SK-MEL-5 (cell line): Measurements from ENCODE around the gene MYLK. TPM values are rescaled to one million over a fixed set of nuclear protein-coding genes. Genes with fewer than 3 reads are reported as not detected.

Source experiments
- DNase-seq: peaks from one replicate; pipeline ENCODE4 v3.0.0-alpha.2; 2016; ENCODE audit warnings: low read depth, low spot score
- in situ Hi-C: cut with HindIII; loops from 2 replicates; pipeline ENCODE4 v1.10.0; 2016; ENCODE audit warnings: low sequenced_read_pairs, high pct_unique_total_duplicates, low pct_unique_long_range_greater_than_20kb
- total RNA-seq: library from RNA; depleted of rRNA; stranded (reverse); fragments of >200 nt; shearing (Covaris generic); gene quantifications from 2 replicates; pipeline ENCODE4 v1.2.3, GENCODE V29; 2014

Gene MYLK
- total RNA-seq, 1 experiment from 2014 or later = 23.7 TPM

DNA sequence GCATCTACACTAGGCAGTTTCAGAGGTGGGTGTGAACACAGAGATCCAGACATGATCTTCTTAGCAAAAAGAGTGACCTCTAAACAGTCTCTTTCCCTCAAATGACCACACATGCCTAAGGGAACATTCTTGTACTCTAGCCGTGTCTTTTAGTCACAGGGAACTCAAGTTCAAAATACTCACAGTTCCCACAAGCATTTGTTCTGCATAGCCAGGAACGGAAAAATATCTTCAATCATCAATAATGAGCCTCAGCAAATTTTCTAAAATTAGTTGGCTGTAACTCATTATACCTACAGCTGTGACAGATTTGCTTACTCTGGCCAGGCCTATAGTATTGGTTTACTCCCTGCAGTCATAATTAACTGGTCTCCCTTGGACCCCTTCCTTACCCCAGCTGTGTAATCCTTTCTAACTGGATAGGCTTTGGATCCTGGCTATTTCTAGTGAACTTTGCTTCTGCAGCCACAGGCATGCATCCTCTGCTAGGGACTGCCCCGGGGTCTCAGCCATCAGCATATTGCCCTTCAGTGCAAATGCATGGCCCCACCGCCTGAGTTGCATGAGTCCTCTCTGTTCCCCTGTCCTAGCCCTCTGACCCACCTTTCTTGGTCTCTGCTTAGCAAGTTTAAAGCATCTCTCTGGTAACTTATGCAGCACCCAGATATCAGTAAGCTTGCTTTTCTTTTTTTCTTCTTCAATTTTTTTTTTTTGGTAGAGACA is 243.2 kb downstream of the MYLK start:
- in situ Hi-C loops = no loop called here
- no peak for DNase-seq

DNA sequence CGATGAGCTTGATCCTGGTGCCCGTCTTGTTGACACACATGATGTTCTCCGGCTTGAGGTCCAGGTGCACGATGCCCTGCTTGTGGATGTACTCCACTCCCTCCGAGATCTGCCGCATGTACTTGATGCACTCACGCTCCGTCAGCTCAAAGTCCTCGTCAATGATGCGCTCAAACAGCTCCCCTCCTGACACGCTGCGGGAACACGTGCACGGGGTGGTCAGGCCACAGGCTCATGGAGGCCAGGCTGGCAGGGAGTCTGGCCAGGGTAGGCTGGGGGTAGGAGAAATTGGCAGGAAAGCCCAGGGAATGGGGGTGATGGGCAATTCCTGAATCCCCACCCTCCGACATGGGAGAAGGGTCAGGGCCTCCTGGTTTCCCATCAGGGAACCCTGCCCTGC is 243.8 kb downstream of the MYLK start:
- in situ Hi-C loops = no loop called here
- DNase-seq = no peak

DNA sequence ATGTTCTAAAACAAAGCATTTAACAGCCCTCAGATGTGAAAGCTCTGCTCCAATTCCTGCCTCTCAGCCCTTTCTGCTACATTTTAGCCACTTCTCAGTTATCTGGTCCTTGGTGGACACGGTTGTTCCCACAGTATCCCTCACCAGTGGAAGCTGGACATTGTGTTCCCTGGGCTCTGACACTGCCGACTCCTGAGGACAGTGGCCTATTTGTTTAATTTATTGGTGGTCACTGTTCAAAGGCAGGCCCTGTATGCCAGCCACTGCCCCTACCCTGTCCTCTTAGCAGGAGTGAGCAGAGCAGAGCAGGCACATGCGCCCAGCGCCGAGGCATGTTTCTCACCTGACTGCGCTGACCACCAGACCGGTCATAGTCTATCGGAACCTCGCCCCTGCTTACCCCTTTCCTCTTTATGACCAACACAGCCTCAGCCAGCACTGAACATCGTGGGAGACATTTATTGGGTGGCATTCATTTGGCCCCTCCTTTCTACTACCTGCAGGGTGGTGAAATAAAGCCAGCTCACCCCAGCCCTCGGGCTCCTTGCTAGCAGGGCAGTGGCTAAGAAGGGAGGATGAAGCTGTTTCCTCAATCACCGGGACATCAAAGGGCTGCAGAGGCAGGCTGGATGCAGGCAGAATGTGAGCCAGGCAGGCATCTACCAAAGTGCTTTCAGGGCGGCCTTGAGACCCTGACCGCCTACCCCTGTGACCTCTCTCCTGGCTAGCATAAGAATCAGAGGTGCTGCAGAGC is 245.0 kb downstream of the MYLK start:
- in situ Hi-C loops = no loop called here
- DNase-seq = no peak

DNA sequence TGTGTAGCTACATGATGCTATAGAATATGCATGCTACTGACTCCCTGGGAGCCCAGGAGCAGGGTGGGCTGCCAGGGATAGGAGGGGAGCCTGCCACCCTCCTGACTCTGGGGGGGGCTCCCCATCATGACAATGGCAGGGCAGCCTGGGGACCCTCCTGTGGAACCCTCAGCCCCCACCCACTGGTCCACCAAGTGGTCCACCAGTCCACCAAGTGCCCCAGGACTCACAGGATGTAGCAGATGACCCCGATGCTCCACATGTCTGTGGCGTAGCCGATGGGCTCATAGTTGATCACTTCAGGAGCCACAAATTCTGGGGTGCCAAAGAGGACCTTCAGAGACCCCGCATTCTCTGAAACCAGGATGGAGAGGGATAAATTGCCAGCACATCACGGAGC is 246.3 kb downstream of the MYLK start:
- no peak for DNase-seq
- in situ Hi-C loops = no loop called here

DNA sequence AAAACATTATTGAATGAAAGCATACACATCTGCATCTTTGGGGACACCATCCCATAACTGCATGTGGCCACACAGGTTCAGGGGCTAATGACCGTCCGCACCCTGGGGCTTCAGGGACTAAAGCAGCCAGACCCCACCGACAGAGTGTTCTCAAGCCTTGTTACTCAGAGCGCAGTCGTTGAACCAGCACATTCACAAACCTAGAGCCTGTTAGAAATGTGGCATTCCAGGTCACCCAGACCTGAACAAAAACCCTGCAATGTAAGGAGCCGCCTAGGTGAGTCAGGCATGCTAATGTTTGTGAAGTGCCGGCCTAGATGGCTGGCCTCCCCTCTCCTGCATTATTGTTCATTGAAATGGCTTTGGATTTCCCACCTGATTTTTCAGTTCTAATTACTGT is 247.0 kb downstream of the MYLK start:
- DNase-seq = no peak
- in situ Hi-C loops = no loop called here

DNA sequence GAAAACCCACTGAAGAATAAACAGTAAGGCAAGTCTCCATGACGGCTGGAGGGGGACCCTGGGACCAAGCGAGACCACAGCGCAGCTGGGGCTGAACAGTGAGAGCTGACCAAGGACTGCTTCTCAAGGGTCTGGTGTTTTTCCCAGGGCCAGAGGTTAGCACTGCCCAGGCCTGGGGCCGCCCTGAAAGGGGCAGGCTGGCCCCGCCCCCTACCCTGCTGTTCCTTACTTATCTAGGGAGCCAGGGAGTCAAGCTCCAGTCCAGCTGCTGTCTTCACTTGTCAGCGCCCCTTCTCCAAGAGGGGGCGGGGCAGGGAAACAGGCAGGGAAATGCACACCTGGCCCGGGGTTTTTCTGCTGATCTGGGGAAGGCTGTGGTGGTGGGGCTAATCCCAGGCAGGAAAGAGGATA is 247.7 kb downstream of the MYLK start:
- in situ Hi-C loops = no loop called here
- no peak for DNase-seq

DNA sequence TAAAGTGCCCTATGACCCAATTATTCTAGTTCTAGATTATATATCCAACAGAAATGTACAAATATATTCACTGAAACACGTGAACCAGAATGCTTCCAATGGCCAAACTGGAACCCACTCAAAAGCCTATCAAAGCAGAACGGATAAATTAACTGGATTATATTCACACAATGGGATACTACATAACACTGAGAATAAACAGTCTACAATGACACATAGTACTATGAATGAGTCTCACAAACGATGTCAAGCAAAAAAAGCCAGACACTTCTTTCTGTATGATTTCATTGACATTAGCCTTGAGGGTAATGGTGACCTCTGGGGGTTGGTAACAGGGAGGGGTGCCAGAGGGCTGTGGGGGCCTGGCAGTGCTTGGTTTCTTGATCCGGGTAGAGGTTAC is 248.4 kb downstream of the MYLK start:
- no peak for DNase-seq
- in situ Hi-C loops = no loop called here

DNA sequence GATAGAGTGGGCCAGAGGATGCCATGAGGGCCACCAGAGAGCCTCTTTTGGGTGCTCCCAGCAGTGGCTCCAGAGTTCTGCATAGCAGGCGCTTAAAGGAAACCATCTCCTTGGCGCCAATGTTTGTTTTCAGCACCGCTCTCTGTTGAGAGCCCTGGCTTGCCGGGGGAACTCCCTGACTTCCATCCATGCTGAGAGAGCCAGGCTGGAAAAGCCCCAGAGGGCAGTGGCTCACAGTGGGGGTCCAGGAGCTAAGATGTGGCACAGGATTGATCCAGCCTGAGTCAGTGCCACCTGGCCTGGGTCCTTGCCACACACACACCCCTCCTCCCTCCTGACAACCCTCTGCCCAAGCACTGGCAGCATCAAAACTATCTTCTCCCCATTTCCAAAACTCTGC is 248.9 kb downstream of the MYLK start:
- in situ Hi-C loops = no loop called here
- no peak for DNase-seq

DNA sequence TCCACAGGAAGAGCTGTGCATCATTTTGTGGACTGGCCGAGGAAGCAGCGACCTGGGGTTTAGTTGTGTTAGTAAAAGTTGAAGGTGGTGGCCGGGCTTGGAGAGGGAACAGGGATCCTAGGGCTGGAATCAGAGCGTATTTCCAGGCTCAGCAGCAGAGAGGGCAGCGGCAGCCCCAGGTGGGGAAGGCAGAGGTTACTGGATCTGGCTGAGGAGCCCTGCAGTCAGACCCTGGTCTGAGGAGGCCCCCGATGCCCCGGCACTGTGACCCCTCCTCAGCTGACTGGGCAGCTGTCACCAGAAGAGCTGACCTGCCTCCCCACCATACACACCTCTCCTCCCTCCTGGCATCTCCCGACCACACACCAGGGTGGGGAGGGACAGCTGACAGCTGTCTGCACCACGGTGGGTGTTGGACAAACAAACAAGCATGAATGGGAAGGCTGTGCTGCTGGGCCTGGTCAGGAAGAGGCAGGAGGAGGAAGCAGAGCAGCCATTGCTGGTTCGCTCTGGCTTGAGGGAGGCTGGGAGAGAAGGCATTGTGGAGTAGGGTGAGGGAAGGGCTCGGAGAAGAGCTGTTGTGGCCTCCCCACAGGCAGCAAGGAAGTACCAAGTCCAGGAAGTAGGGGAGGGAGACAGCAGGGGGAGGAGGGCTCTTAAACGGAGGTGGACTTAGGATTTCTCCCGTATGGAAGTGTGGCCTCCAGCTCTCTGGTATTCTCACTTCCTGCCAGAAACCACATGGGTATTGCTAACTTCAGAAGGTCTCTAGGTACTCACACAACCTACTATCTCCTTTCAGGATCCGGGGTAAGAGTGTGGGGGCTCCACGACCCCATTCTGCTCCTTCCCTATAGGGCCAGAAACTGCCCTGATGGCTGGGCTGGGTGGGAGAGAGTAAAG is 249.7 kb downstream of the MYLK start:
- no peak for DNase-seq

DNA sequence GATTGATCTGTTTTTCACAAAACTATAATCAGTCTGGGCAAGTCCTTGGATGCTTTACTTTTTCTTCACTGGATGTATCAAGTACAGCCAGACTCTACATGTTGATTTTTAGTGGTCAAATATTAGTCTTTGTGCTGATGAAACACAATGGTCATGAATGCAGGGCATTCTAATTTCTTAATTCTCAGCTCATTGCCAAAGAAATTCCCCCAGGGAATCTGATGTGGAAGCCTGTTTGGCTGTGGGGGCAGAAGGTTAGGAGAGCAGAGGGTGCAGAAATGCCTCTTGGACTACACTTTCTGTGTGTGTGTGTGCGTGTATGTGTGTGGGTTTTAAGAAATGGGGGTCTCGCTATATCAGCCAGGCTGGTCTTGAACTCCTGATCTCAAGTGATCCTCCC is 250.6 kb downstream of the MYLK start:
- no peak for DNase-seq
- in situ Hi-C loops = no loop called here

More for the DNA sequence above, 249.7 kb downstream of the MYLK start:
- in situ Hi-C loops = no loop called here

DNA sequence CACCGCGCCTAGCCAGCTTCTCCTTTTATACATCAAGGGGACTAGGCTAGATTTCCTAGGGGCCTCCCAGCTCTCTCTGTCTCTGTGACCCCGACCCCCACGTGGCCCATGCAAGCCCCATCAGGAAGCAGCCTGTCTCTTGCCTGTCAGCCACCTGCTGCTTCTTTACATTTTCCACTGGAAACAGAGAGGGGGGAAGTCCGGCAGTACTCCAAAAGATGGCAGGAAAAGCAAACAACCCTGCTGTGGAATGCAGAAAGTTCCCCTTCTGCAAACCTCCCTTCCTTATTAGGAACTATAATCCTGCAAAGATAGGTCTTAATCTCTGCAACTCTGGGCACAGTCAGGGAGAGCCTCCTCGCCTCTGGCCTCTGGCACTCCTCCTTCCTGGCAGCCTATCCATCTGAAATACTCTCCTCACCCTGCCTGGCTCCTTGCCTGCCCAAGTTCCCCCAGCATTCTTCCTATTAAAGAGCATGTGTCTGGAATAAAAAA is 251.9 kb downstream of the MYLK start:
- in situ Hi-C loops = no loop called here
- DNase-seq = no peak

DNA sequence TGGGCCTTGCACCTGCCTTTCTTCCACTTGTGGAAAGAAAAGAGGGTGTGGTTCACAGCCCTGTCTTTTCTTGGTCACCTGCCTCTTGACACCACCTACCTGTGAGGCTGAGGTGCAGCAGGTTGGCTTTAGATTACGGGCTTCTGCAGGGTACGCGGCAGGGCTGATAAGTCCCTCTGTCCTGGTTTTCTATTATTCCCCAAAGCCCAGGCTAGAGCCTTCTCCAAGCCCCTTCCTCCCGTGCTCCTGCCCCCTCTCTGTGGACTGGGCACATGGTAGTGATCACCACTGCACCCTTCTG is 254.4 kb downstream of the MYLK start:
- DNase-seq = no peak
- in situ Hi-C loops = no loop called here

DNA sequence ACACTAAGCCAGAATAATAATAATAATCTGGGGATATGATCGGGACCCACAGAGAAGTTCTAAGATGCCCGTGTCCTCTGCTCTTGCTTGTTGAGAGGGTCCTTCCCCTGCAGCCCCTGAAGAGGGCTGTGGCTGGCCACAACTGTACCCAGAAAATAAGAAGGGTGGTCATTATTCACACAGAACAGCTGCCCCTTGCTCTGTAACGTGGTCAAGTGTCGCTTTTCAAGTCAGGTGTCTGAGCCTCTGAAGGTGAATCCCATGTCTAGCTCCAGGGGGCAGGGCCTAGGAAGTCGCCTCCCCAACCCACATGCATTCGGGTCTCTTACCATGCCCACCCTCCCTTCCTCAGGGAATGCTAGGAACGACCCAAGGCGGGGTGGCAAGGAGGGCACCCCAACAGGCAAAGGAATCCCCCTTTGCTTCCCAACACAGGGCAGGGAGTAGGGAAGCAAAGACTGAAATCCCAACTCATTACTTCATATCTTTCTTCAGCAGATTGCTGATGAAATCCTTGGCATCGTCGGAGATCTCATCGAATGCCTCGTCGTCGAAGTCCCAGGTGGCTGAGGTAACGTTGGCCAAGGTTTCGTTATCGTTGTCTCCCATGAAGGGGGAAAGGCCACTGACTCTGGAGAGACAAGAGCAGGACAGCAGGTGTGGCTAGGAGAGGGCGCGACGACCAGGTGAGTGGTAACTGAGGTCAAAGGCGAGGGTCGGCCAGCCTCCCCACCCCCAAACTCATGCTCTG is 255.0 kb downstream of the MYLK start:
- no peak for DNase-seq
- in situ Hi-C loops = no loop called here

DNA sequence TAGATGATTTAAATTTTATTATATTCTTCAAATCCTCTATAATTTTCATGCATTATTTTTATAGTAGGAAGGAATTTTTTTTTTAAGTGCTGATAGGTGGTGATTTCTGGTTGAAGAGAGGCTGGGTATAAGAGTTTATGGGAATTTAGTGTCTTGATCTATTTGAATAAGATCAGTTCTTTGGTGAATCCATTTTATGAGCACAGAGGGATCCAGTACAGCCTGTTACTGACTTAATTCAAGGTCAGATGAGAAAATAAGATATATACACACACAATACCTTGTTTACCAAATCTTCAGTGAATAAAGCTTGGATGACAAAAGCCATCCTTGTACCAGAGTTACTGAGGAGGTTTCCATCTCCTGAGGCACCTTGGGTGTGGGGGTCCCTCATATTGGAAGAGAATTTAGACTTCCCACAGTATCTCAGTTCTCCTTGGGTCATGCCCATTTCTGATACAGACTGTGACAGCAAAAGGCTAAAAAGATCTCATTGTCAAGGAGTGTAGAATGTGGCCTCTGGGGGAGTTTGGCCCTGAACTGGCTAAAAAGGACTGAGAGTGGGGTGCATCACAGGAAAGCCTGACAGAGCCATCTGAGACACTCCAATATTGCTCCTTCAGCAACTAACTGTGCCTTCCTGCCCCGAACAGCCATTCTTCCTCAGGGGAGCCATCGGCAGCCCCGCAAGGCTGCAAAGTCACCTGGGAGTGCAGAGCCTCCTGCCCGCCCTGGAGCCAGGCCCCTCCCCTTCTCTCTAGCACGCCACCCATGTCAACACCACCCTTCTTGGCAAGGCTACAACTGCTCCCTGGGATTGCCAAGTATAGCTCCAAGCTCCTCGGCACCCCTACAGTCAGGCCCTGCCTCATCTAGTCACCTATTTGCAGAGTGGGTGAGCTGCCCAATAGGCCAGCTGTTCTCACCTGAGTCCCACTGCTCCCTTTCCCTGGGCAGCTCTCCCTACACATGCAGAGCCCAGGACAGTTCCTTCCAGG is 256.2 kb downstream of the MYLK start:
- DNase-seq = no peak

DNA sequence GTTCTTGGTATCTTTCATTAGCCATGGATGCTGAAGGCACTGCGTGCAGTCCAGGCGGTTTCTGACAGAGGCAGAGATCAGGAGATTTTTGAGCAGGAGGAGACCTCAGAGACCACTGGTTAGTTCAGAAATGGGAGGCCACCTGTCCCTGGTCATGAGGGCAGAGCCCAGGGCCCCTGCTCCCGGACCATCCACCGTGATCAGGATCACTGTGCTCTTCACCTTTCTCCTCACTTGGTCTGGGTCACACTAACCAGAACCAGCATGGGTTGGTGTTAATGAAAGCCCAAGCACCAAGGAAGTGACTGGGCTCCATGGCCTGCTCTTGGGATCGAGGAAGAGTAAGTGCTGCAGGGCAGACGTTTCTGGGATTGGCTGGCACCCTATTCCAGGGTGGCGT is 257.3 kb downstream of the MYLK start:
- DNase-seq = no peak
- in situ Hi-C loops = no loop called here

More for the DNA sequence above, 256.2 kb downstream of the MYLK start:
- in situ Hi-C loops = no loop called here

DNA sequence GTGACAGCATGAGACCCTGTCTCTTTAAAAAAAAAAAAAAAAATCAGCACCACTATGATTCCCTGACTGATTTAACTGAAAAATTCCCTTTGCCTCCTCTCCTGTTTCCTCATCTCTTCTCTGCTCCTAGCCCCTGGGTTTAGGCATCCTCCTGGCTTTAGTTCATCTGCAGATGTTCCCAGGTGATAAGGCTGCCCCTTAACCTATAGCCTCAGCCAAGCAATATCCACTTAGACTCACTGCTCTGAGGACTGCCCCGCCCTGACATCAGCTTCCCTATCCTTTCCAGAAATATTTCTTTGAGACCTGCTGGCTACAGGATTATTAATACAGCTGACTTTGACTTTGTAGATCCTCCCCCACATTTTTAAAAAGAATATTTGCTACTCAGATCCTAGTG is 259.8 kb downstream of the MYLK start:
- in situ Hi-C loops = no loop called here
- no peak for DNase-seq
